Transverse colon (tissue), 4 donors: Measurements from ENCODE around the gene ALPI. TPM values are rescaled to one million over a fixed set of nuclear protein-coding genes. Genes with fewer than 3 reads are reported as not detected.
A peak's percentile ranks its signal among the peaks of the same experiment; 100 is the strongest.

ENCODE experiments used
- DNase-seq: peaks from one replicate; pipeline ENCODE4 v3.0.0-alpha.2; 2019
- H3K27ac ChIP-seq, 4 donors: fragments of 200-600 bp; sonication (generic); 2 replicates each; pipeline ENCODE4 v1.5.1; 2016 to 2018; ENCODE audit warnings: inconsistent platforms in 4 of 4
- H3K27me3 ChIP-seq: fragments of 200-600 bp; sonication (generic); 2 replicates; pipeline ENCODE4 v1.5.1; 2017; ENCODE audit warnings: inconsistent platforms
- H3K36me3 ChIP-seq, 4 donors: fragments of 200-600 bp; sonication (generic); 2 replicates each; pipeline ENCODE4 v1.5.1; 2017 to 2019; ENCODE audit warnings: inconsistent platforms in 4 of 4
- H3K4me1 ChIP-seq, 4 donors: fragments of 200-600 bp; sonication (generic); 2 replicates each; pipeline ENCODE4 v1.5.1; 2017 to 2020; ENCODE audit warnings: inconsistent platforms in 4 of 4
- H3K4me3 ChIP-seq, 4 donors: fragments of 200-600 bp; sonication (generic); 1 replicate in 1 of 4; 2 replicates in 3 of 4; pipeline versions ENCODE4 v1.5.1 to v1.6.1; 2017 to 2019; ENCODE audit warnings: inconsistent platforms in 4 of 4
- H3K9me3 ChIP-seq, 2 donors: fragments of 200-600 bp; sonication (generic); 2 replicates each; pipeline ENCODE4 v1.5.1; 2017 to 2019; ENCODE audit warnings: inconsistent platforms in 2 of 2
- CTCF ChIP-seq, 5 experiments: fragments of 200-600 bp in 3 of 5; fragments of 450-650 bp in 2 of 5; sonication (generic) in 3 of 5; IDR thresholded peaks; 1 replicate in 2 of 5; 2 replicates in 3 of 5; pipeline ENCODE4 v1.5.1; 2016 to 2017; ENCODE audit warnings: antibody characterized with exemption in 5 of 5, inconsistent platforms in 3 of 5, mild to moderate bottlenecking in 2 of 5, moderate library complexity in 1 of 5
- EP300 ChIP-seq: sonication (generic); formaldehyde crosslinking; IDR thresholded peaks from one replicate; pipeline ENCODE4 v1.6.1; 2017; ENCODE audit warnings: antibody characterized with exemption, low read depth
- POLR2A ChIP-seq: fragments of 450-650 bp; IDR thresholded peaks from one replicate; pipeline ENCODE4 v1.6.1; 2016; ENCODE audit warnings: antibody characterized with exemption, mild to moderate bottlenecking, moderate library complexity
- POLR2AphosphoS5 ChIP-seq, 3 donors: sonication (generic); formaldehyde crosslinking; IDR thresholded peaks; one replicate each; pipeline ENCODE4 v1.6.1; 2016; ENCODE audit warnings: antibody characterized with exemption in 3 of 3
- WGBS, 2 donors: methylation state at CpG; one replicate each; pipeline ENCODE4 v1.1.5; 2018; ENCODE audit warnings: low coverage in 1 of 2; 5-methylcytosine and 5-hydroxymethylcytosine counted together
- in situ Hi-C, 4 donors: fragments of 200-750 bp; cut with MboI; loops; one replicate each; pipeline versions ENCODE4 v1.15.0 to v1.15.1; 2017; ENCODE audit warnings: low sequenced_read_pairs in 3 of 4, low pct_ligation_motif_present in 1 of 4, low pct_unique_long_range_greater_than_20kb in 1 of 4
- intact Hi-C: fragments of 100-400 bp; cut with DNase I; formaldehyde crosslinking; loops from one replicate; pipeline ENCODE4 v1.15.1; 2023; ENCODE audit warnings: low total_unique reads
- total RNA-seq, 4 donors: library from RNA; depleted of rRNA; stranded (reverse); fragments of >200 nt; gene quantifications; one replicate each; pipeline ENCODE4 v1.1.0, GENCODE V29; 2016

Gene ALPI
- total RNA-seq, 4 donors from 2014 or later: 4.2 to 50.9 (median 25.9) TPM

- intact Hi-C loops (no loop called here), in situ Hi-C loops (no loop called here)
- no peak for TF ChIP-seq POLR2AphosphoS5 (IDR thresholded peaks at IDR 0.05)
- no peak for TF ChIP-seq CTCF (IDR thresholded peaks at IDR 0.05)
- TF ChIP-seq POLR2A: no peak
- TF ChIP-seq EP300: no peak
- peaks cover 81% of the 10 kb centered on the region for H3K27me3 ChIP-seq
- H3K4me3 ChIP-seq: peak overlapping the region in 3 of 4 donors; percentile 10 to 37 (median 13)
- no peak overlapping the region for H3K27ac ChIP-seq
- peaks cover 0 to 30% (median 27%) of the 10 kb centered on the region in 4 donors for H3K4me1 ChIP-seq
- 4 to 7% methylated on average over 6 to 49 of the region's 49 CpGs for WGBS, 2 donors
- peaks cover 0 to 6% of the 10 kb centered on the region in 2 donors for H3K9me3 ChIP-seq
- no peaks in the 10 kb centered on the region for H3K36me3 ChIP-seq
- peak; percentile 26 for DNase-seq
Observed at GRCh38 chr2:232418466-232419244, 37.3 kb upstream of the ALPI start.

- no peak for TF ChIP-seq CTCF (IDR thresholded peaks at IDR 0.05)
- no peak for TF ChIP-seq EP300
- no peak for TF ChIP-seq POLR2AphosphoS5 (IDR thresholded peaks at IDR 0.05)
- TF ChIP-seq POLR2A: no peak
- peaks cover 85% of the 10 kb centered on the region for H3K27me3 ChIP-seq
- intact Hi-C loops: no loop called here
Observed at GRCh38 chr2:232419245-232420072, 36.5 kb upstream of the ALPI start.

DNA sequence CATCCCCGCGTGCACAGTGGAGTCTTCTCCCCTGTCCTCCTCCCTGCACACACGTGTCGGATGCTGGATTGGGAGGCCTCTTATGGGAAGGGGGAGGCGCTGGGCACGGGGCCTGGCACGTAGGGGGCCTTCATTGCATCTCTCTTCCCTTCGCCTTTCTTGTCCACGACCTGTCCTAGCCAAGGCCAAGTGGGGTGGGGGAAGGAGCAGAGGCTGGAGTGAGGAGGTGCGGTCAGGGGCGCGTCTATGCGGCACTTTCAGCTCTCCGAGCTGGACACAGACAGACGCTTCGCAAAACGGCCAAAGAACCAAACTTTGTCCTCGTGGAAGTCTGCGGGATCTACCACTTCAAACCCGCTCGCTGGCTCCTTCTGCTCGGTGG lies 35.9 kb upstream of the ALPI start:
- no peak for DNase-seq
- in situ Hi-C loops (no loop called here), intact Hi-C loops (no loop called here)
- H3K4me3 ChIP-seq: peak overlapping the region in 1 of 4 donors; percentile 39
- 21% methylated on average over 20 of the region's 22 CpGs; no CpG with 5 or more reads in 1 of the 2 donors for WGBS, 2 donors
- peaks cover 0 to 30% (median 27%) of the 10 kb centered on the region in 4 donors for H3K4me1 ChIP-seq
- H3K36me3 ChIP-seq: no peaks in the 10 kb centered on the region
- peaks cover 91% of the 10 kb centered on the region for H3K27me3 ChIP-seq
- TF ChIP-seq POLR2AphosphoS5 (IDR thresholded peaks at IDR 0.05) (no peak), EP300 (no peak), CTCF (IDR thresholded peaks at IDR 0.05) (no peak), POLR2A (no peak)
- H3K9me3 ChIP-seq: peaks cover 0 to 6% of the 10 kb centered on the region in 2 donors
- H3K27ac ChIP-seq: no peak overlapping the region

More at GRCh38 chr2:232419245-232420072, 36.5 kb upstream of the ALPI start:
- 22% methylated on average over 45 of the region's 79 CpGs; no CpG with 5 or more reads in 1 of the 2 donors for WGBS, 2 donors
- Histone ChIP-seq H3K9me3 (peaks cover 0 to 6% of the 10 kb centered on the region in 2 donors), H3K27ac (no peak overlapping the region), H3K4me1 (peaks cover 0 to 30% (median 27%) of the 10 kb centered on the region in 4 donors), H3K36me3 (no peaks in the 10 kb centered on the region), H3K4me3 (peak overlapping the region in 2 of 4 donors; percentile 13 to 37)
- in situ Hi-C loops: no loop called here
- no peak for DNase-seq
